ENCODE measurements around the gene ZSCAN31.
"Not testable (repeated sequence)": the region's sequence is repeated elsewhere in the genome, so short reads cannot be mapped to it uniquely, and the experiment has no call there.

The ZSCAN31 gene

DNA sequence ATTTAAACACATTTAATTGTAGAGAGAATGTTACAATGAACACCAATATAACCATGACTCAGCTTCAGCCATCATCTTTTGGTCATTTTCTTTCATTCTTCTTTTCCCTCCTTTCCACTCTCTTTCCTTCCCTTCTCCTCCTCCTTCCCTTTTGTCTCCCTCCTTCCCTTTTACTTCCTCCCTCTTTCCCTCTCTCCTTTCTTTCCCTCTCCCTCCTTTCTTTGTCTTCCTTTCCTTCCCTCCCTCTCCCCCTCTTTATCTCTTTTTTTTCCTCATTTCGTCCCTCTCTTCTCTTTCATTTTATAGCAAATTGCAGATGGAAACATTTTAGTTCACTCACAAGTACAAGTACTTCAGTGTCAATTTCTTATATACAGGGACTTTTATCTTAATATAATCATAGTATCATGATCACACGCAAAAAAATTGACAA, 15.6 kb upstream of the ZSCAN31 start:
- DNase-seq = no peak

- no peak for DNase-seq
These were observed 15.1 kb upstream of the ZSCAN31 start for GRCh38 chr6:28351087-28351486.

DNA sequence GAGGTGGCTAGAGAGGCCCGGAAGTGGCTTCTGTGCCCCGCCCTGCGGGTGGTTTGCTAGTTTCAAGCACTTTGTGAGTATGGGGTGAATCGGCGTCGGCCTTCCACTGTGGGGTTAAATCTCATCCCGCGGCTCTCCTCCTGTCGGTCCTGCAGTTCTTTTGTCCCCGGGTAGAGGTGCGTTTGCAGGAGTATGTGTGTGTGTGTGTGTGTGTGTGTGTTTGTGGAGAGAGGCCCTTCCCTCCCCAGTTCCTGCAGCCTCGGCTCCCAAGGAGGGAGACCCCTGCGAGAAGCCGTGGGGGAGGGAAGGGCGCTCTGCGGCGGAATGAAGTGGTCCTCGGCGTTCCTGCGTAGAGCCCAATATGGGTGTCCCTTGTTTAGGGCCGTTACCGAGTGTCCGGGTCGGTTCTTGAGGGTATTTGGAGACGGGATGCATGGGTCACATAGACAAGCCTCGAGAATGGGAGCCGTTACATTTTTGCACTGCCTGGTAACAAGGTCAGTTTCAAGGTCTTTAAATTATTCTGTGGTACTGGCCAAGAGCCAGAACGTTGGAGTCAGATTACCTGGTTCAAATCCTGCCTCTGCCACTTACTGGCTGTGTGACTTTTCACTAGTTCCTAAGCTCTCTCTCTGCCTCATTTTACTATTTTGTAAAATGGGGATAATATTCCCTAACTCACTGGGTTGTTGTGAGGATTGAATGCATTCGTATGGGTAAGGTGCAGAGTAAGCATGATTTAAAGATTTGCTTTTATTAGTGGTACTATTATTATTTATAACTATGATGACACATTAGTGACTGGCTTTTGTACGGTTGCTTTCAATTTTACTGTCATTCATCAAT, 14.2 kb upstream of the ZSCAN31 start, which contains the start of gene ZKSCAN3:
TSS of gene ZKSCAN3 (plus strand) at position 56 of the 846 bp plus-strand sequence. CDS start 9,640 bp downstream, outside the sequence.
- peak; percentile 69 to 84 for DNase-seq

DNA sequence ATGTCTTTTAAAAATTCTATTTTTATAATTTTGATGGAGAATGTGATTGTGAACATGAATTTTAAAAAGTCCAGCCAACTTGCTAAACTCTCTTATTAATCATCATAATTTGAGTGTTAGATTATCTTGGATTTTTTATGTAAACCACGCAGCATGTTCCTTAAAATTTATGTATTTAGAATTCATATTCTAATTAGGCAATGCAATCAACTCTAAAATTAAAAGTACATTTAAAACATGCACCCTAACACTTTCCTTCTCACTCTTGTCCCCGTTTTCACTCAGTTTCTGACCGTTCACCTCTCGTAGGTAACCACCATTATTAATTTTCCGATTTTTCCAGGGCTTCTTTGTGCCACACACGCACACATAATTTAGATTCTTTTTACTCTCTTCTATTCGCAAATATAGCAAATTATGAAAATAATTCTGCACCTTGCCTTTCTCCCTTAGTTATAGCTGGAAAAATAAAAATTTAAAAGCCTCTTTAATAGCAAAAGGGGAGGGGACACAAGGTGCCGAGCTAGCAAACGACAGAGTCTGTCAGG, 13.5 kb upstream of the ZSCAN31 start:
- no peak for DNase-seq

DNA sequence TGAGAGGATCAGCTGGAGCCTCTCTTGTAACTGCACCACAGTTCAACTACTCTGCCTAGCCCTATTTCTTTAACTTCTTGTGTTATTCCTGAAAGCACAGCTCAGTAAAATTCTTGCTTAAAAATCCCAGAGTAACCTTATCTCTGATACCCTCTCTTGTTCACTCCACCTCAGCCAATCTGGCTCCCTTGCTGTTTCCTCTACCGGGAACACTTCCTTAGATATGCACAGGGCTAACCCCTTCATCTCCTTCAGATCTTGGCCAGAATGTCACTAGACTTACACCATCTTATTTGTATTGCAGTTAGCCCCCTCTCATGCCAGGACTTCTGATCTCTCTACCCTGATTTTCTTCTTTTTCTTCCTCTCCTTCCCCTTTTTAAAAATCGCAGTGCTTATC, 11.2 kb upstream of the ZSCAN31 start:
- DNase-seq = no peak

DNA sequence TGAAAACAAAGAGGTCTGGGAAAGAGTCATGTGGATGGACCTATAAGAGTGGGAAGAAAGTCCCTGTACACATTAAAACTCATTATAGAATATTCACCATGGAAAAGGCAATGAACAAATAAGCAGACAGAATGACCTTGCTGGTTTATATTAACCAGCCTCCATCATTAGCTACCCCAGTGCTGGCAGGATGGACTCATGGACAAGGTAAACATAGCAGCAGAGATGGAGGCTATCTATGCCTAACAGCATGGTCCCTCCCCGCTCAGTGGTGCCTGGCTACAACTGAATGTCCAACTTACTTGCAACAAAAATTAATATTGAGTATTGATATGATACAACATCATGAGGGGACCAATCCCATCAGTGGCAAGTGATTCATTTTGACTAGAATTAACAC, 9.3 kb upstream of the ZSCAN31 start:
- DNase-seq = no peak

GRCh38 chr6:28343898-28344677, 8.1 kb upstream of the ZSCAN31 start:
- no peak for DNase-seq

GRCh38 chr6:28340310-28341095, 4.6 kb upstream of the ZSCAN31 start:
- no peak for DNase-seq

DNA sequence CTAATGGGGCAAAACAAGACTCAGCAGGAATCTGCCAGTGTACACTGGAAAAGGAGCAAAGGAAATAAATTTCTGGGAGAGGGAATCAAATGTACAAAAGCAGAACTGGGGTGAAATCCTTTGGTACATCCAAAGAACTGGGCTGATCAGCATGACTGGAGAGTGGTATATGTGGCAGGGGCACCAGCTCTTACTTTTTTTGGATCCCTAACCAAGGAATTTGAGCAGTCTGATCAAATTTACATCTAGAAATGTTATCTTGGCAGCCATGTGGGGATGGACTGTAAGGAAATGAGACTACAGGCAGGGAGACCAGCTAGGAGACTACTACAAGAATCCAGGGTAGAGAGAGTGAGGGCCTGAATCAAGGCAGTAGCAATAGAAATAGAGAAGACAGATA, 1.2 kb upstream of the ZSCAN31 start:
- no peak for DNase-seq

- peak; percentile 35 to 65 for DNase-seq
These were observed 554 bp upstream of the ZSCAN31 start for GRCh38 chr6:28336284-28337120.

- no peak for DNase-seq
These were observed 846 bp downstream of the ZSCAN31 start for GRCh38 chr6:28335040-28335563.

- no peak for DNase-seq
These were observed 1.5 kb downstream of the ZSCAN31 start for GRCh38 chr6:28334286-28335039.

- DNase-seq = no peak
These were observed 2.3 kb downstream of the ZSCAN31 start for GRCh38 chr6:28333599-28334018.

- no peak for DNase-seq
These were observed 2.9 kb downstream of the ZSCAN31 start for GRCh38 chr6:28333047-28333446.

- no peak for DNase-seq
These were observed 5.9 kb downstream of the ZSCAN31 start for GRCh38 chr6:28330041-28330440.

GRCh38 chr6:28326371-28326948, 9.5 kb downstream of the ZSCAN31 start:
- no peak for DNase-seq

GRCh38 chr6:28323813-28324424, 12.0 kb downstream of the ZSCAN31 start:
- DNase-seq = no peak

- no peak for DNase-seq
These were observed 13.3 kb downstream of the ZSCAN31 start for GRCh38 chr6:28322661-28323060.

GRCh38 chr6:28317866-28318265, 18.1 kb downstream of the ZSCAN31 start:
- not testable (repeated sequence) for DNase-seq

- DNase-seq = no peak
These were observed 20.3 kb downstream of the ZSCAN31 start for GRCh38 chr6:28315628-28316027.
